CD4-positive, alpha-beta T cell treated with Interleukin-6 for 4 hours (primary cell): ENCODE data around the gene FIGN.

Experiments used
- DNase-seq: peaks from one replicate; pipeline ENCODE4 v3.0.0-alpha.2; 2020; ENCODE audit warnings: mixed read lengths

The FIGN gene

DNA sequence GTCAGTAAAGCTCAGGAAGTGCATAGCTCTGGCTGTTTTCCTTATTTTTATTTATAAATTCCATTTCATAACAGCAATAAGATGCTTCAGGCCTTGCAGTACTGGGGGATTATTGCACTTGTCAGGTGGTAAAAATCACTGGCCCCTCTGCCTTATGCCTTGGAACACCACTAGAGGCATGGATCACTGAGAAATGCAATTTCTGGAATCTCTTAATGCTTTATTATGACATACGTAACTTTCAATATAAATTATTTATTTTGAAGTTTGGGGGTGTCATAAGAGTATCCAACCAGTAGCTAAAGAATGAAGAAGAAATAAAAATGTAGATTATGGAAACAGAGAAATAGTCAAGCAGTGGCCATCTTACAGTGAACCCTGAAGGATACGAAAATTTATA, 183.1 kb downstream of the FIGN start:
- no peak for DNase-seq

DNA sequence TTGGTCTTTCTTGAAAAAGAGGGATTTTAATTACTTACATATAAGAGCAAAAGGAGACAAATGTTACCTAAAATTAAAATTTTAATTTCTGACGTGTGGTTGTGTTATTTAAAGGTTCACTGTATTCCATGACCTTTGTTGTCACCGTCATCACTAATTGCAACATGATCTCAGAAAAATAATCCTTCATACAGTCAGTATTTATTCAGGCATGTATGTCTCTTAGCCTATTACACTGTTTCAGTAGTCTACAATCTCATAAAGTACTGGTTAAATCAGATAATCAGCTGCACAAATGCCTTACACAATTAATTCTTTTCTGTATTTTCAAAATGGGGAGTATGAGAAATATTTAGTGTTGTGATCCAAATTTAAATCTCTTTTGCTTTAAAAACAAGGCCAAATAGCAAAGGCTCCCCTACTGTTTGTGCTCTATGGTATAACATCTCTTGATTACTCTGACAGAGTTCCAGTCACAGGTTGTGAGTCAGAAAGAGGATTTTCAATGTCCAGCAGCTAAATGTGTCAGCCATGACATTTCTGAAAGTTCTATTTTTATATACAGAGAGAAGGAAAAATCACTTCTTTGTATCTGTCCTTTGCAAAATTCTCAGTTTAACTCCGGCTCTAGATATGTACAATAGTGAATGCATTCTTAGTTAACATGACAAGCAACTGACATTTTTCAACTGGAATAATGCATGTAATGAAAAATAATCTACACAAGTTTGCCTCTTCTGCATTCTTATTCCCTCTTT, 184.0 kb downstream of the FIGN start:
- no peak for DNase-seq

DNA sequence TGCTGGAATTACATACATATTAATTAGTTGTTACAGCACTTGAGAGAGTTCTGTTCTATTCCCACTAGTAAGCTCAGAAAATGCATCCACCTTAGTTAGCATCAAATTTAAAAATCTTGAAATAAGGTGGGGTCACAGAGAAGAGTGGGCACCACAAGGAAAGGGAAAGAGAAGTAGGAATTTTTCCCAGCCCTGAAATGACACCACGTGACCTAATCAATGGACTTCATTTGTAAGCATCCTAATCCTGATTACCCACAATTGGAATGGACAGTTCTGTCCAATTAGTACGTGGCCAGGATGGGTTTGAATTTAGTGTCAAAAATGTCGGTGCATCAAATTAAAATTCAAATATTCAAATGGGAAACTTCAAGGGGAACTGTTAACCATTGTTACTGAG, 186.8 kb downstream of the FIGN start:
- no peak for DNase-seq
